Measurements from ENCODE around the gene CLHC1. TPM values are rescaled to one million over a fixed set of nuclear protein-coding genes. Genes with fewer than 3 reads are reported as not detected.
"Not testable (repeated sequence)": the region's sequence is repeated elsewhere in the genome, so short reads cannot be mapped to it uniquely, and the experiment has no call there.

The CLHC1 gene
- total RNA-seq, 1 experiment from 2014 or later = 32.8 TPM

GRCh38 chr2:55269645-55269990 lies 37.5 kb upstream of the CLHC1 start:
- Mint-ChIP-seq H3K36me3 (ENCODE audit: insufficient read depth, unreplicated experiment) (peaks cover 35% of the 10 kb centered on the region), H3K27me3 (ENCODE audit: insufficient read depth, unreplicated experiment) (no peaks in the 10 kb centered on the region), H3K4me1 (ENCODE audit: insufficient read depth, unreplicated experiment) (peaks cover 5% of the 10 kb centered on the region), H3K27ac (ENCODE audit: low read depth, unreplicated experiment) (peak overlapping the region; percentile 91), H3K9me3 (ENCODE audit: unreplicated experiment) (no peaks in the 10 kb centered on the region), H3K4me3 (ENCODE audit: unreplicated experiment) (peak overlapping the region; percentile 87)
- ChIA-PET CTCF (no interaction called here), POLR2A (interaction anchor here (0.6 to 2.0 kb wide), 13 partner anchors 11 to 1634 kb away, joined by 3 to 11 read pairs (median 4); partner anchors contain the start of genes CFAP36, CLHC1, RPS27A and RTN4)
- peak; percentile 24 for DNase-seq (ENCODE audit: unreplicated experiment)
- TF ChIP-seq CTCF (IDR thresholded peaks at IDR 0.05; ENCODE audit: unreplicated experiment) = no peak
- TSS peak; percentile 90 for BruUV-seq (replicated peaks)
- intact Hi-C loops (cut with micrococcal nuclease) = loop anchor here (2.0 to 5.0 kb wide), 2 partner anchors 148 to 163 kb away; partner anchors contain the start of gene CCDC88A

GRCh38 chr2:55268907-55269644 lies 37.0 kb upstream of the CLHC1 start, which contains the start of gene MTIF2:
TSS of gene MTIF2 (minus strand) at chr2:55269231. CDS start at chr2:55263858, 5,373 bp downstream.
- Mint-ChIP-seq H3K27me3 (ENCODE audit: insufficient read depth, unreplicated experiment) (no peaks in the 10 kb centered on the region), H3K27ac (ENCODE audit: low read depth, unreplicated experiment) (peak within 1 kb of the TSS; percentile 91), H3K4me1 (ENCODE audit: insufficient read depth, unreplicated experiment) (peaks cover 5% of the 10 kb centered on the region), H3K9me3 (ENCODE audit: unreplicated experiment) (no peaks in the 10 kb centered on the region), H3K36me3 (ENCODE audit: insufficient read depth, unreplicated experiment) (peaks cover 40% of the 10 kb centered on the region), H3K4me3 (ENCODE audit: unreplicated experiment) (peak within 1 kb of the TSS; percentile 87)
- intact Hi-C loops (cut with micrococcal nuclease) = loop anchor here (1.0 to 5.0 kb wide), 3 partner anchors 148 to 242 kb away; partner anchors contain the start of gene CCDC88A
- peak; percentile 95 for DNase-seq (ENCODE audit: unreplicated experiment)
- BruUV-seq (replicated peaks) = no TSS peak
- no peak for TF ChIP-seq CTCF (IDR thresholded peaks at IDR 0.05; ENCODE audit: unreplicated experiment)
- ChIA-PET CTCF (interaction anchor here (0.7 kb wide), 1 partner anchor 11 kb away, joined by 4 read pairs; no protein-coding TSS in a partner anchor), POLR2A (interaction anchor here (0.6 to 2.0 kb wide), 18 partner anchors 12 to 1635 kb away, joined by 3 to 11 read pairs (median 4); partner anchors contain the start of genes CFAP36, CLHC1, RPS27A and RTN4)

- TF ChIP-seq CTCF (IDR thresholded peaks at IDR 0.05; ENCODE audit: unreplicated experiment) = no peak
- Mint-ChIP-seq H3K4me3 (ENCODE audit: unreplicated experiment) (peak overlapping the region; percentile 87), H3K27ac (ENCODE audit: low read depth, unreplicated experiment) (peak overlapping the region; percentile 91), H3K36me3 (ENCODE audit: insufficient read depth, unreplicated experiment) (peaks cover 47% of the 10 kb centered on the region), H3K9me3 (ENCODE audit: unreplicated experiment) (no peaks in the 10 kb centered on the region), H3K27me3 (ENCODE audit: insufficient read depth, unreplicated experiment) (no peaks in the 10 kb centered on the region), H3K4me1 (ENCODE audit: insufficient read depth, unreplicated experiment) (peaks cover 5% of the 10 kb centered on the region)
- POLR2A ChIA-PET = interaction anchor here (0.6 to 1.9 kb wide), 18 partner anchors 11 to 1335 kb away, joined by 3 to 11 read pairs (median 4); partner anchors contain the start of genes CFAP36, CLHC1, RPS27A and RTN4
- CTCF ChIA-PET = interaction anchor here (0.6 to 0.7 kb wide), 4 partner anchors 10 to 252 kb away, joined by 3 to 4 read pairs (median 3); no protein-coding TSS in a partner anchor
- DNase-seq (ENCODE audit: unreplicated experiment) = peak; percentile 27
- BruUV-seq (replicated peaks) = TSS peak; percentile 83
- intact Hi-C loops (cut with micrococcal nuclease) = loop anchor here (1.0 to 5.0 kb wide), 3 partner anchors 149 to 243 kb away; partner anchors contain the start of gene CCDC88A
Measured at GRCh38 chr2:55268288-55268906, 36.3 kb upstream of the CLHC1 start.

- intact Hi-C loops (cut with micrococcal nuclease); DNase-seq (ENCODE audit: unreplicated experiment); H3K4me1 Mint-ChIP-seq (ENCODE audit: insufficient read depth, unreplicated experiment); H3K27ac Mint-ChIP-seq (ENCODE audit: low read depth, unreplicated experiment); H3K4me3 Mint-ChIP-seq (ENCODE audit: unreplicated experiment); BruUV-seq (replicated peaks); H3K9me3 Mint-ChIP-seq (ENCODE audit: unreplicated experiment); H3K27me3 Mint-ChIP-seq (ENCODE audit: insufficient read depth, unreplicated experiment): not testable (repeated sequence)
- CTCF ChIA-PET = interaction anchor here (0.6 to 1.6 kb wide), 5 partner anchors 18 to 291 kb away, joined by 3 to 6 read pairs (median 3); no protein-coding TSS in a partner anchor
- peaks cover 89% of the 10 kb centered on the region for H3K36me3 Mint-ChIP-seq (ENCODE audit: insufficient read depth, unreplicated experiment)
- POLR2A ChIA-PET = interaction anchor here (0.9 kb wide), 1 partner anchor 209 kb away, joined by 4 read pairs; no protein-coding TSS in a partner anchor
Measured at GRCh38 chr2:55259586-55259985, 27.5 kb upstream of the CLHC1 start.

Measured in MCF 10A (cell line).